K562 (cell line): ENCODE results near the gene NFATC2. TPM values are rescaled to one million over a fixed set of nuclear protein-coding genes. Genes with fewer than 3 reads are reported as not detected.

Experiments
- ATAC-seq: fragments of 200-7000 bp; cut with Tn5 transposase; 3 replicates; pipeline ENCODE4 v1.9.1; 2020; ENCODE audit warnings: moderate library complexity
- BruUV-seq: library from RNA; stranded (reverse); fragments of 400-500 nt; replicated peaks from 2 replicates; lab custom pipeline; 2021; lab: Mats Ljungman, UMichigan
- CTCF ChIA-PET: fragments of 300-600 bp; formaldehyde crosslinking; extraction: SDS; loops from one replicate; lab custom pipeline; 2021; ENCODE audit warnings: low intra/inter-chr PET ratio; lab: Yijun Ruan, JAX
- POLR2A ChIA-PET: fragments of 300-600, 350-650 bp; sonication (Branson Sonifier 250); formaldehyde crosslinking; extraction: SDS; loops from one replicate; lab custom pipeline; 2021; ENCODE audit warnings: antibody characterized with exemption, inconsistent platforms; lab: Yijun Ruan, JAX
- DNase-seq, 4 experiments: peaks; one replicate each; pipeline versions ENCODE4 v3.0.0 to v3.0.0-alpha.2; 2011 to 2018; ENCODE audit warnings: low spot score in 3 of 4, mixed read lengths in 3 of 4; ENCODE audit errors: extremely low read depth in 1 of 4
- FAIRE-seq: peaks from 2 replicates; lab custom pipeline; 2011; peaks lifted over from hg19 to GRCh38; lab: Jason Lieb, UNC
- H2AFZ ChIP-seq: 2 replicates; pipeline ENCODE4 v1.6.0; 2011; ENCODE audit warnings: low read depth, low read length, control low read depth, inconsistent platforms
- H3K27ac ChIP-seq: fragments of 200-600 bp; 3 replicates; pipeline ENCODE4 v1.8.0; 2011; ENCODE audit warnings: low read depth, mild to moderate bottlenecking, control low read depth, inconsistent platforms, low read length, moderate library complexity, mixed read lengths; ENCODE audit errors: extremely low read depth
- H3K27me3 ChIP-seq, 2 experiments: fragments of 300-600 bp in 1 of 2; 2 replicates in 1 of 2; 3 replicates in 1 of 2; pipeline versions ENCODE4 v1.6.0 to v1.8.0; 2011; ENCODE audit warnings: inconsistent platforms in 2 of 2, low read length in 2 of 2, mild to moderate bottlenecking in 1 of 2, mixed read lengths in 1 of 2, moderate library complexity in 1 of 2; ENCODE audit not compliant: control insufficient read depth in 2 of 2, insufficient read depth in 2 of 2
- H3K36me3 ChIP-seq: fragments of 300-600 bp; 3 replicates; pipeline ENCODE4 v1.8.0; 2011; ENCODE audit warnings: mild to moderate bottlenecking, low read length, inconsistent platforms; ENCODE audit not compliant: control insufficient read depth, insufficient read depth
- H3K4me1 ChIP-seq, 2 experiments: fragments of 200-600 bp in 1 of 2; replicated peaks in 1 of 2; 2 replicates in 1 of 2; 3 replicates in 1 of 2; pipeline versions ENCODE4 v1.5.1 to v1.8.0; 2011; ENCODE audit warnings: inconsistent platforms in 2 of 2, low read length in 2 of 2, mild to moderate bottlenecking in 1 of 2, mixed read lengths in 1 of 2, moderate library complexity in 1 of 2; ENCODE audit not compliant: control insufficient read depth in 2 of 2, insufficient read depth in 2 of 2
- H3K4me2 ChIP-seq: 2 replicates; pipeline ENCODE4 v1.6.1; 2011; ENCODE audit warnings: low read length, control low read depth, inconsistent platforms, mixed read lengths; ENCODE audit not compliant: insufficient read depth
- H3K4me3 ChIP-seq: fragments of 200-600 bp; sonication (generic), shearing (Covaris generic); 2 replicates; pipeline ENCODE4 v1.5.1; 2016; ENCODE audit warnings: control low read depth, inconsistent platforms
- H3K79me2 ChIP-seq: fragments of 200-600 bp; 3 replicates; pipeline ENCODE4 v1.8.0; 2011; ENCODE audit warnings: low read length, inconsistent platforms; ENCODE audit not compliant: control insufficient read depth, insufficient read depth
- H3K9ac ChIP-seq, 2 experiments: 2 replicates each; pipeline versions ENCODE4 v1.6.0 to v1.6.1; 2011; ENCODE audit warnings: low read depth in 2 of 2, low read length in 2 of 2, control low read depth in 1 of 2, inconsistent platforms in 1 of 2, mild to moderate bottlenecking in 1 of 2, mixed read lengths in 1 of 2; ENCODE audit not compliant: insufficient read depth in 1 of 2
- H3K9me1 ChIP-seq: one replicate; pipeline ENCODE4 v1.6.0; 2011; ENCODE audit warnings: inconsistent platforms, mild to moderate bottlenecking, low read length, moderate library complexity; ENCODE audit not compliant: control insufficient read depth, insufficient read depth
- H3K9me3 ChIP-seq: replicated peaks from 2 replicates; pipeline ENCODE4 v1.5.1; 2011; ENCODE audit warnings: low read depth, low read length, inconsistent platforms; ENCODE audit not compliant: control insufficient read depth, insufficient read depth
- H4K20me1 ChIP-seq: replicated peaks from 2 replicates; pipeline ENCODE4 v1.6.1; 2011; ENCODE audit warnings: low read length, inconsistent platforms, mixed read lengths; ENCODE audit not compliant: control insufficient read depth, insufficient read depth
- COPS2 ChIP-seq: fragments of 450-650 bp; conservative IDR thresholded peaks from 2 replicates; pipeline ENCODE4 v1.6.1; 2016; ENCODE audit warnings: mild to moderate bottlenecking, moderate library complexity
- ETV6 ChIP-seq, 3 experiments: fragments of 150-350 bp in 1 of 3; sonication (generic) in 1 of 3; formaldehyde crosslinking in 1 of 3; IDR thresholded peaks; 2 replicates each; pipeline versions ENCODE4 v1.6.1 to v1.8.0; 2014 to 2022; ENCODE audit warnings: borderline replicate concordance in 2 of 3, low read depth in 2 of 3, antibody characterized with exemption in 1 of 3, low read length in 1 of 3, mild to moderate bottlenecking in 1 of 3, missing genetic modification reagents in 1 of 3
- MAZ ChIP-seq, 2 experiments: fragments of 450-650 bp in 1 of 2; sonication (generic) in 1 of 2; formaldehyde crosslinking; IDR thresholded peaks in 1 of 2; conservative IDR thresholded peaks in 1 of 2; 2 replicates each; pipeline versions ENCODE4 v1.4.0 to v1.5.0; 2020; ENCODE audit warnings: mild to moderate bottlenecking in 1 of 2, missing genetic modification reagents in 1 of 2
- PHTF2 ChIP-seq: fragments of 250-450 bp; sonication (Bioruptor Pico); IDR thresholded peaks from 2 replicates; pipeline ENCODE4 v1.5.0; 2021; ENCODE audit warnings: mild to moderate bottlenecking
- RUNX1 ChIP-seq: sonication (generic); IDR thresholded peaks from 2 replicates; pipeline ENCODE4 v1.6.1; 2016; ENCODE audit warnings: antibody characterized with exemption, low read depth
- SMARCA5 ChIP-seq: fragments of 450-650 bp; IDR thresholded peaks from 2 replicates; pipeline ENCODE4 v1.6.1; 2016
- TOE1 ChIP-seq, 2 experiments: fragments of 450-650 bp in 1 of 2; sonication (generic) in 1 of 2; formaldehyde crosslinking in 1 of 2; IDR thresholded peaks; 2 replicates each; pipeline versions ENCODE4 v1.7.1 to v1.8.0; 2016 to 2022; ENCODE audit warnings: borderline replicate concordance in 2 of 2, mild to moderate bottlenecking in 2 of 2, antibody characterized with exemption in 1 of 2, inconsistent platforms in 1 of 2, low read depth in 1 of 2, missing genetic modification reagents in 1 of 2, moderate library complexity in 1 of 2
- ZFP36 ChIP-seq: fragments of 150-350 bp; IDR thresholded peaks from 2 replicates; pipeline ENCODE4 v1.6.1; 2018; ENCODE audit warnings: low read length, low read depth; ENCODE audit not compliant: partially characterized antibody
- WGBS: fragments of 100-300 bp; shearing (Covaris generic); methylation state at CpG from one replicate; pipeline ENCODE4 v1.1.6; 2016; ENCODE audit warnings: low coverage, mixed read lengths; ENCODE audit not compliant: insufficient coverage; ENCODE audit errors: missing lambda C conversion rate; 5-methylcytosine and 5-hydroxymethylcytosine counted together
- in situ Hi-C: fragments of 300-500 bp; cut with MboI; formaldehyde crosslinking; loops from 4 replicates; pipeline ENCODE4 v1.15.0; 2018; ENCODE audit warnings: inconsistent platforms, mixed read lengths
- intact Hi-C: fragments of 100-400 bp; cut with micrococcal nuclease; formaldehyde crosslinking; loops from 2 replicates; pipeline ENCODE4 v1.14.2; 2022
- polyA plus RNA-seq, 8 experiments: library from polyadenylated mRNA; depleted of rRNA in 4 of 8; stranded (reverse) in 5 of 8; unstranded in 3 of 8; fragments of >200 nt; fragmentation: Nextera tagmentation in 2 of 8; fragmentation: Illumina TruSeq in 1 of 8; extraction: Ambion mirVana in 2 of 8; extraction: Trizol in 1 of 8; gene quantifications; 2 replicates each; pipeline versions ENCODE4 v1.2.1 to v1.2.3, GENCODE V29; 2011 to 2014; ENCODE audit warnings: inconsistent platforms in 1 of 8, missing spikeins in 1 of 8
- total RNA-seq, 7 experiments: library from RNA; depleted of rRNA in 6 of 7; stranded (reverse); fragments of >200 nt in 6 of 7; fragmentation: Illumina TruSeq in 2 of 7; extraction: Trizol in 2 of 7; gene quantifications; 2 replicates each; pipeline versions ENCODE4 v1.2.1 to v1.2.3, GENCODE V29; 2011 to 2021; ENCODE audit warnings: low replicate concordance in 1 of 7
- TF ChIP-seq, protein P1 (sequence below): fragments of 450-650 bp; IDR thresholded peaks from one replicate; pipeline ENCODE4 v1.6.1; 2018; ENCODE audit warnings: mild to moderate bottlenecking, moderate library complexity; ENCODE audit not compliant: partially characterized antibody

NFATC2 gene
- total and polyA plus RNA-seq, 9 of the 15 experiments (the other 6 are each of a cell fraction or from before 2014, with no cell fraction given): 1.9 to 11.2 (median 3.0) TPM

GRCh38 chr20:51377132-51377531, 165.4 kb downstream of the NFATC2 start:
- Histone ChIP-seq H3K36me3 (no peaks in the 10 kb centered on the region), H3K9ac (no peak overlapping the region), H3K9me1 (no peaks in the 10 kb centered on the region), H3K4me1 (peaks cover 41 to 63% of the 10 kb centered on the region in 2 experiments), H3K27me3 (no peaks in the 10 kb centered on the region), H3K27ac (no peak overlapping the region), H3K79me2 (no peaks in the 10 kb centered on the region), H4K20me1 (0 out of 2 replicates have a peak, but pooled peaks cover under 1% of the 10 kb centered on the region), H3K4me2 (no peak overlapping the region), H3K4me3 (no peak overlapping the region), H2AFZ (no peak overlapping the region), H3K9me3 (no peaks in the 10 kb centered on the region)
- no TSS peak for BruUV-seq
- CTCF ChIA-PET: no interaction called here
- TF ChIP-seq PHTF2 (no peak), TOE1 (IDR thresholded peaks at IDR 0.05; ENCODE audit: borderline replicate concordance) (no peak), TOE1 (CRISPR knock-in tag; IDR thresholded peaks at IDR 0.05; ENCODE audit: borderline replicate concordance, low read depth) (no peak), COPS2 (no peak), RUNX1 (no peak), ZFP36 (no peak), ETV6 (IDR thresholded peaks at IDR 0.05; ENCODE audit: borderline replicate concordance in 1 of 2, low read depth in 2 of 2, low read length in 1 of 2) (no peak), ETV6 (CRISPR knock-in tag; IDR thresholded peaks at IDR 0.05; ENCODE audit: borderline replicate concordance) (no peak), SMARCA5 (no peak), MAZ (CRISPR knock-in tag; conservative IDR thresholded peaks at IDR 0.05 in 1 of 2, IDR thresholded peaks at IDR 0.05 in 1 of 2) (no peak)
- TF ChIP-seq, protein P1, sequence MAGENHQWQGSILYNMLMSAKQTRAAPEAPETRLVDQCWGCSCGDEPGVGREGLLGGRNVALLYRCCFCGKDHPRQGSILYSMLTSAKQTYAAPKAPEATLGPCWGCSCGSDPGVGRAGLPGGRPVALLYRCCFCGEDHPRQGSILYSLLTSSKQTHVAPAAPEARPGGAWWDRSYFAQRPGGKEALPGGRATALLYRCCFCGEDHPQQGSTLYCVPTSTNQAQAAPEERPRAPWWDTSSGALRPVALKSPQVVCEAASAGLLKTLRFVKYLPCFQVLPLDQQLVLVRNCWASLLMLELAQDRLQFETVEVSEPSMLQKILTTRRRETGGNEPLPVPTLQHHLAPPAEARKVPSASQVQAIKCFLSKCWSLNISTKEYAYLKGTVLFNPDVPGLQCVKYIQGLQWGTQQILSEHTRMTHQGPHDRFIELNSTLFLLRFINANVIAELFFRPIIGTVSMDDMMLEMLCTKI: no peak
- in situ Hi-C loops: loop anchor here (10.0 kb wide), 1 partner anchor 708 kb away; no protein-coding TSS in a partner anchor
- intact Hi-C loops: no loop called here
- POLR2A ChIA-PET: interaction anchor here (0.6 kb wide), 1 partner anchor 241 kb away, joined by 3 read pairs; no protein-coding TSS in a partner anchor
- 72% methylated on average over 6 of the region's 8 CpGs for WGBS
- FAIRE-seq: no peak
- no peak for ATAC-seq
- DNase-seq: no peak
